HepG2 (cell line): Measurements from ENCODE around the gene DUSP16.

Experiments
- CTCF ChIP-seq: sonication (generic); formaldehyde crosslinking; IDR thresholded peaks from 2 replicates; pipeline ENCODE4 v1.5.0; 2020; ENCODE audit warnings: mild to moderate bottlenecking, missing genetic modification reagents, moderate library complexity
- EP300 ChIP-seq, 3 experiments: sonication (generic) in 1 of 3; formaldehyde crosslinking in 1 of 3; IDR thresholded peaks; 2 replicates each; pipeline versions ENCODE4 v1.5.1 to v1.6.1; 2011 to 2020; ENCODE audit warnings: low read depth in 2 of 3, low read length in 2 of 3, borderline replicate concordance in 1 of 3, improper control_type of control experiment in 1 of 3, mild to moderate bottlenecking in 1 of 3, missing genetic modification reagents in 1 of 3, moderate library complexity in 1 of 3
- NBN ChIP-seq: fragments of 450-650 bp; conservative IDR thresholded peaks from 2 replicates; pipeline ENCODE4 v1.6.1; 2017
- POLR2A ChIP-seq, 2 experiments: IDR thresholded peaks; 2 replicates each; pipeline ENCODE4 v1.6.1; 2011; ENCODE audit warnings: low read depth in 2 of 2, low read length in 2 of 2, mild to moderate bottlenecking in 1 of 2, moderate library complexity in 1 of 2; ENCODE audit not compliant: insufficient read depth in 1 of 2
- POLR2AphosphoS5 ChIP-seq: IDR thresholded peaks from 2 replicates; pipeline ENCODE4 v1.6.1; 2012; ENCODE audit warnings: low read depth, low read length
- RBM39 ChIP-seq: fragments of 200-400 bp; formaldehyde crosslinking; IDR thresholded peaks from one replicate; pipeline ENCODE4 v1.6.1; 2018; ENCODE audit warnings: antibody characterized with exemption, mild to moderate bottlenecking, low read depth, low read length; ENCODE audit not compliant: poor library complexity, severe bottlenecking
- SMC3 ChIP-seq: IDR thresholded peaks from 2 replicates; pipeline ENCODE4 v1.6.1; 2011; ENCODE audit warnings: low read length, improper control_type of control experiment
- UBTF ChIP-seq: sonication (generic); formaldehyde crosslinking; IDR thresholded peaks from 2 replicates; pipeline ENCODE4 v1.4.0; 2020; ENCODE audit warnings: mild to moderate bottlenecking, missing genetic modification reagents
- ZBTB1 ChIP-seq: sonication (generic); formaldehyde crosslinking; IDR thresholded peaks from 2 replicates; pipeline ENCODE4 v1.4.0; 2020; ENCODE audit warnings: missing genetic modification reagents, borderline replicate concordance
- ZBTB42 ChIP-seq: sonication (generic); formaldehyde crosslinking; IDR thresholded peaks from 2 replicates; pipeline ENCODE4 v1.5.0; 2020; ENCODE audit warnings: mild to moderate bottlenecking, missing genetic modification reagents
- ZNF577 ChIP-seq: sonication (generic); formaldehyde crosslinking; IDR thresholded peaks from 2 replicates; pipeline ENCODE4 v1.4.0; 2020; ENCODE audit warnings: mild to moderate bottlenecking, low read depth, missing genetic modification reagents, borderline replicate concordance
- ZNF83 ChIP-seq: sonication (generic); formaldehyde crosslinking; IDR thresholded peaks from 2 replicates; pipeline ENCODE4 v1.4.0; 2020; ENCODE audit warnings: missing genetic modification reagents, mild to moderate bottlenecking, borderline replicate concordance

- TF ChIP-seq ZNF577 (no peak), CTCF (CRISPR knock-in tag) (no peak), NBN (no peak), POLR2A (IDR thresholded peaks at IDR 0.05; ENCODE audit: insufficient read depth in 1 of 2, low read depth in 2 of 2, low read length in 2 of 2) (no peak), SMC3 (no peak), EP300 (IDR thresholded peaks at IDR 0.05; ENCODE audit: low read depth in 2 of 2, low read length in 2 of 2) (no peak), EP300 (CRISPR knock-in tag; IDR thresholded peaks at IDR 0.05; ENCODE audit: borderline replicate concordance) (no peak), ZBTB1 (no peak), POLR2AphosphoS5 (no peak), RBM39 (no peak), ZBTB42 (CRISPR knock-in tag) (no peak), UBTF (CRISPR knock-in tag) (no peak), ZNF83 (no peak)
These were observed 87.5 kb downstream of the DUSP16 start for GRCh38 chr12:12474931-12475795.
